Right ventricle myocardium inferior (tissue), 1 donor: ENCODE data around the gene SLC37A2. TPM values are rescaled to one million over a fixed set of nuclear protein-coding genes. Genes with fewer than 3 reads are reported as not detected.

Experiments
- ATAC-seq: fragments of 200-7000 bp; cut with Tn5 transposase; one replicate; pipeline ENCODE4 v1.9.1; 2020; ENCODE audit warnings: mild to moderate bottlenecking, moderate library complexity
- DNase-seq: peaks from one replicate; pipeline ENCODE4 v3.0.0; 2021; ENCODE audit errors: missing footprints
- intact Hi-C: fragments of 100-400 bp; cut with DNase I; formaldehyde crosslinking; loops from one replicate; pipeline ENCODE4 v1.11.0; 2022
- total RNA-seq: library from RNA; stranded (reverse); fragmentation: NEBNext Ultra II Directional; extraction: Animal tissue kit (Norgen Biotek cat#: 25700); gene quantifications from one replicate; pipeline ENCODE4 v1.2.1, GENCODE V29; 2021
- donor health status: DM: no; HTN: yes; CAD: no; lungs with severe emphysema.

Gene SLC37A2
- total RNA-seq, 1 donor from 2014 or later, result 4.2 TPM

GRCh38 chr11:125129316-125129993 is 66.3 kb downstream of the SLC37A2 start:
- intact Hi-C loops, result no loop called here
- ATAC-seq, result no peak
- no peak for DNase-seq

GRCh38 chr11:125132071-125132470 is 69.0 kb downstream of the SLC37A2 start:
- DNase-seq (no peak), ATAC-seq (no peak)
- intact Hi-C loops, result no loop called here

GRCh38 chr11:125132596-125132995 is 69.5 kb downstream of the SLC37A2 start:
- ATAC-seq (no peak), DNase-seq (no peak)
- intact Hi-C loops, result no loop called here

- no peak for DNase-seq
- intact Hi-C loops, result no loop called here
- no peak for ATAC-seq
Measured at GRCh38 chr11:125136001-125136400, 72.9 kb downstream of the SLC37A2 start.

- intact Hi-C loops, result no loop called here
- ATAC-seq, result no peak
- no peak for DNase-seq
Measured at GRCh38 chr11:125138966-125139365, 75.9 kb downstream of the SLC37A2 start.

- DNase-seq (no peak), ATAC-seq (no peak)
- intact Hi-C loops, result loop anchor here (5.0 kb wide), 1 partner anchor 177 kb away; no protein-coding TSS in a partner anchor
Measured at GRCh38 chr11:125139778-125140177, 76.7 kb downstream of the SLC37A2 start.

Other genes with a start within 250 kb of the SLC37A2 start
- gene ROBO3, start 197.9 kb upstream of the SLC37A2 start, total RNA-seq, result 4.6 TPM
- gene ROBO4, start 165.4 kb upstream of the SLC37A2 start, total RNA-seq, result 27.6 TPM
- not detected for gene HEPN1, start 144.1 kb upstream of the SLC37A2 start, total RNA-seq
- 0.41 TPM for gene HEPACAM, start 127.3 kb upstream of the SLC37A2 start, total RNA-seq
- gene CCDC15, start 109.1 kb upstream of the SLC37A2 start, total RNA-seq, result 0.38 TPM
- 6.0 TPM for gene TMEM218, start 48.3 kb downstream of the SLC37A2 start, total RNA-seq
- gene PKNOX2, start 101.4 kb downstream of the SLC37A2 start, total RNA-seq, result 9.1 TPM